ENCODE measurements around the gene TPRG1.

TPRG1 gene

GRCh38 chr3:189166321-189166720 lies 5.5 kb upstream of the TPRG1 start:
- DNase-seq (ENCODE audit: low read depth), result no peak

GRCh38 chr3:189167027-189167766 lies 4.6 kb upstream of the TPRG1 start:
- no peak for DNase-seq (ENCODE audit: low read depth)

DNA sequence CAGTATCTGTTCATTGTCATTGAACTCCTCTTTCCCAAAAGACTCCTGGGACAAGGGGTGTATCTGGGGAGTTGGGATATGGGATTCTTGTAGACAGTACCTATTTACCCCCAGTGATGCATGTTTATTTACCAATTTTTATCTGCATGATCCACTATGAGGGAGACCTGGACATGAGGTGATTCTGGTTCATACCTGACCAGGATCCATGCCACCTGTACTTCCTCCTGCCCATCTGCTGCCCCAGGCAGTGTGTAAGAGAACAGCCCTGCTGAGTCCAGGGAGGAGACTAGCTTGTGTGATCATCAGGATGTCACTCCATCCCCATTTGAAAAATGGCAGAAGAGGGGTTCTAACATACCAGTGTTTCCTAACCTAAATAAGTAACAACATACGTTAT lies 3.1 kb upstream of the TPRG1 start:
- DNase-seq (ENCODE audit: low read depth), result no peak

DNA sequence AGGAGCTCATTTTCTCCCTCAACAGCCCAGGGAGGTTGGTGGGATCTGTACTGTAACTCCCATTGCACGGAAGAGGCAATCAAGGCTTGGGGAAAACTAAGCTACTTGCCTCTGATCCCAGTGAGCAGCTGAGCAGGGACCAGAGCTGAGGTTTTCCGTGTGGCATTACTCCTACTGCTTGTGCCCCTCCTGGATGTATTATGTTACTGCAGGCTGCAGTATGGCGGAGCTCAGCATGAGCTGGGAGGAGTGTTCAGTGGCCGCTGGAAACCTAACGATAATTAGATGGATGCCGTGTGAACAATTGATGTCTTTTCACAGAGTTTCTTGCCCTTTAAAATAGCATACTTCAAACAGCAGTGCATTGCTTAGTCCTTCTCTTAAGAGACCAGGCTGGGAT lies 2.0 kb upstream of the TPRG1 start:
- DNase-seq (ENCODE audit: low read depth), result no peak

DNA sequence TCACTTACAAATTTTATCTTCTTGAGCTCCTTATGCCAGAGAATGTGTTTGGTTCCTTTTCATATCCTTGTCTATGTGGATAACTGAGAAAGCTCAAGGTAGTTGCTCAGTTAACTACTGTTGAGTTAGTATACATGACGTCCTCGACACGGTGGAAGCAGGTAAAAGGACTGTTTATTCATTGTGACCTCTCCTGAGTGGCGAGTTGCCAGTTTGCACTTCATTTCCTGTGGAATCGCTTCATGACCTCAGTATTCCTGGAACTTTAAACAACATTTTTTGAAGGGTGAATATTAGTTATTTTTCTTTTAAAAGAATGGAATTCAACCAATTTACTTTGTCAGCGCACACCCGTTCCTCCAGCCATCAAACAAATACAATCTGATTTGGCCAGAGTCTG lies 1.2 kb upstream of the TPRG1 start:
- DNase-seq (ENCODE audit: low read depth), result no peak

- DNase-seq (ENCODE audit: low read depth), result no peak
These were observed 1.1 kb downstream of the TPRG1 start for GRCh38 chr3:189172668-189173419.

DNA sequence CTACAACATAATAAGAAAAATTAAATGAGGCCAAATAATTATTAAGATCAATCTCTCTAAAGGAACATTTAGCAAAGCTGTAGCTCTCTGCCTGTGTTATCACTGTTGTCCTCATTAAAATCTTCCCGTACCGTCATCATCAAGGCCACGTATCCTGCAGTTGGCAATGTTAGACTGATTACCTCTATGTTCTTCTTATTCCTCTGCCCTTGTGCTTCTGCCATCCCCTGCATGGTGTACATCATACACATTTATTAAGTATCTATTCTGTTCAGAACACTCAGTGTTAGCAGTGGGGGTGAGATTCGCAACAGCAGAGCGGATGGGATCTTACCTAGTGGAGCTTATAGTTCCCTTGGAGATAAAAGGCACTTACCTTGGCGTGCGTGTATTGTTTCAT lies 12.8 kb downstream of the TPRG1 start:
- no peak for DNase-seq (ENCODE audit: low read depth)

GRCh38 chr3:189186101-189186500 lies 14.3 kb downstream of the TPRG1 start:
- no peak for DNase-seq (ENCODE audit: low read depth)

GRCh38 chr3:189188466-189188865 lies 16.7 kb downstream of the TPRG1 start:
- no peak for DNase-seq (ENCODE audit: low read depth)

- DNase-seq (ENCODE audit: low read depth), result no peak
These were observed 21.0 kb downstream of the TPRG1 start for GRCh38 chr3:189192725-189193124.

- DNase-seq (ENCODE audit: low read depth), result no peak
These were observed 23.5 kb downstream of the TPRG1 start for GRCh38 chr3:189195302-189195701.

DNA sequence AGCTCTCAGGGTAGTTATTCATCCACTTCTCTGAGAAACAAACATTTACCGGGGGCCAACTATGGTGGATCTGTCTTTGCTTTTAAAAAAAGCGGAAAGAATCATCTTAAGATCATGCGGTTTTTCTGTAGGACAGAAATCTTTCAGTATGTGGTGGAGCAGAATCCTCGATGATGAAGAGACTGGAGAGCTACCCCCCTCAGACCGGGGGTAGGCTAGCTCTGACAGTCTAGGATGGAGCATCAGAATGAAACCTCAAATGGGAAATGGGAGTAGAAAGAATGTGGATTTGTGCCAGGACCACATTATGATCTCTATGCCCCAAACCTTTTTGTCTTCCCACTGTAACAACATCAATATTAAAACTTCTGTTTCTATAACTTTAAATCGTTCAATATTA lies 30.3 kb downstream of the TPRG1 start:
- DNase-seq (ENCODE audit: low read depth), result no peak

- no peak for DNase-seq (ENCODE audit: low read depth)
These were observed 30.8 kb downstream of the TPRG1 start for GRCh38 chr3:189202583-189202982.

DNA sequence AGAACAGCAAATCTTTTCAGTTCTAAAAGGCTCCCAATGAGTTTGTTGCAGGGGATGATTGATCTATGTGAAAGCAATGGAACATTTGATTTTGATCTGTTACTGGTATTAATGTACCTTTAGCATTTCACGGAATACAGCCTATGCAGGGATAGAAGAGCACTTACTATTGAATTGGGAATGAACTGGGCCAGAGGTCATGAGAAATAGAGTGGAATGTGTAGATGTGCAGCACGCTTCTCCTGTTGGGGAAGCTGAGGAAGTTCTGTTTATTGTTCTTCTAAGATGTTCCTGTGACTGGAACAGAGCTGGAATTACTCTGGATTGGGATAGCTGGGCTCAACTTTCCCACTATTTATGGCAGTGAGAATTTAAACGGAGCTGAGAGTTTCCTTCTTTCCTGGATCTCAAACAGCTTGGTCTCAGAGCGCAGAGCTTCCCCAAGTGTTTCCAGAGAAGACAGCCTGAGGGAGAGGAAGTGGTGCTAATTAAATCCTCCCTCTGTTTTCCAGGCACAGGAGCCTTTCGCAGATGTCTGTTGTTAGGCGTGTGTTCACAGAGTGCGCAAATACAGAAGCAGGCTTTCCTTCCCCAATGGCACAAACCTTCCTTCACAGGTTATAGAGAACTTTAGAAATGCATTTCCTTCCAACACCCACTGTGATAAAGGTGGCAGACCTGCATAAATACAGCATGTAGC lies 32.5 kb downstream of the TPRG1 start:
- no peak for DNase-seq (ENCODE audit: low read depth)

DNA sequence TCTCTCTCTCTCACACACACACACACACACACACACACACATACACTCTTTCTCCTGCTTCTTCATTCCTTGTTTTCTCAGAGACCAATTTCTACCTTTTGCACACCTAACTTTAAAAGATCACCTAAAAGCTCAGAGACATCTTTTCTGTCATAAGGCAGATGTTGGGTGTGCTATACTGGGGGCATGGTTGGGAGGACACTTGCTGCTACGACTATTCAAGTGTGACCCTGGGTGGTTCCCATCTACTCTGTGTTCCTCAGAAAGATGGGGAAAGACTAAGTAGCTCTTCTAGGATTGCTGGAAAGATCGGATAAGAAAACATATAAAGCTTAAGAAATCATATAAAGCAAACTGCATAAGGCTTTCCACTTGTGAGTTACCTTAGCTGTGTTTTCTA lies 33.2 kb downstream of the TPRG1 start:
- DNase-seq (ENCODE audit: low read depth), result no peak

GRCh38 chr3:189210251-189210770 lies 38.5 kb downstream of the TPRG1 start:
- no peak for DNase-seq (ENCODE audit: low read depth)

GRCh38 chr3:189212681-189213080 lies 40.9 kb downstream of the TPRG1 start:
- no peak for DNase-seq (ENCODE audit: low read depth)

GRCh38 chr3:189214651-189215050 lies 42.9 kb downstream of the TPRG1 start:
- DNase-seq (ENCODE audit: low read depth), result no peak

DNA sequence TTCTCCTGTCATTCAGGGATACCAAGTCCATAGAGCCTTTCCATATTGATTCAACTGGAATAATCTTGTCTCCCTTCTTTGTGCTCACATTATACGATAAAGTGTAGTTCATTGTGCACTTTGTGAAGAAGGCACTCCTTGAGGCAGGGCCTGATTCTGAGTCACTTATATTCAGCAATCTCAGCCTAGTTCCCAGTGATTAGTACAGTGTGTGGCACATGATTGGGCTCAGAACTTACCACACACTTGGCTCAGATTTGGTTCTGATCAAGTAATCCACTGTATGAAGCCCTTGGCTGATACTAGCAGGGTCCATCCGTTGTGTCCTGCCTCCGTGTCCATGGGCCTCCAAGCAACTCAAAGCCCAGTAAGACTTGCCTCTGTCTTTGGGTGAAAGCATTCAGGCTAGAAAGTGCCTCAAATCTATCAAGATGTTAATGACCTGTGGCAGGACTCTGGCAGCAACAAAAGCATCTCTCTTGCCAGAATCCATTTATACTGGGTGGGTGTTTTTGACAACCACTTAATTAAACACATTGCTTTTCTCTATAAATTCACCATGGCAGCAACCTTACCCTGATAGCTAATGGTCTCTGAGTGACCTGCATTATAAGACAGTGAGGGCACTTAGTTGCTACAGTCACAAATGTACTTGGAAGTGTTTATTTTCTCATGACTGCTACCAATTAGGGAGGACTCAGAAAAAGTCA lies 51.3 kb downstream of the TPRG1 start:
- DNase-seq (ENCODE audit: low read depth), result no peak

- DNase-seq (ENCODE audit: low read depth), result no peak
These were observed 53.7 kb downstream of the TPRG1 start for GRCh38 chr3:189225431-189225830.

GRCh38 chr3:189227249-189227648 lies 55.5 kb downstream of the TPRG1 start:
- no peak for DNase-seq (ENCODE audit: low read depth)

- no peak for DNase-seq (ENCODE audit: low read depth)
These were observed 57.5 kb downstream of the TPRG1 start for GRCh38 chr3:189229196-189229828.
